DMS153 treated with DMSO at 0.1 percent for 48 hours (cell line): Measurements from ENCODE around the gene RMND5B.

Experiments
- DNase-seq: peaks from one replicate; lab custom pipeline; 2025; ENCODE audit not compliant: unreplicated experiment; lab: John Stamatoyannopoulos, UW

RMND5B gene

DNA sequence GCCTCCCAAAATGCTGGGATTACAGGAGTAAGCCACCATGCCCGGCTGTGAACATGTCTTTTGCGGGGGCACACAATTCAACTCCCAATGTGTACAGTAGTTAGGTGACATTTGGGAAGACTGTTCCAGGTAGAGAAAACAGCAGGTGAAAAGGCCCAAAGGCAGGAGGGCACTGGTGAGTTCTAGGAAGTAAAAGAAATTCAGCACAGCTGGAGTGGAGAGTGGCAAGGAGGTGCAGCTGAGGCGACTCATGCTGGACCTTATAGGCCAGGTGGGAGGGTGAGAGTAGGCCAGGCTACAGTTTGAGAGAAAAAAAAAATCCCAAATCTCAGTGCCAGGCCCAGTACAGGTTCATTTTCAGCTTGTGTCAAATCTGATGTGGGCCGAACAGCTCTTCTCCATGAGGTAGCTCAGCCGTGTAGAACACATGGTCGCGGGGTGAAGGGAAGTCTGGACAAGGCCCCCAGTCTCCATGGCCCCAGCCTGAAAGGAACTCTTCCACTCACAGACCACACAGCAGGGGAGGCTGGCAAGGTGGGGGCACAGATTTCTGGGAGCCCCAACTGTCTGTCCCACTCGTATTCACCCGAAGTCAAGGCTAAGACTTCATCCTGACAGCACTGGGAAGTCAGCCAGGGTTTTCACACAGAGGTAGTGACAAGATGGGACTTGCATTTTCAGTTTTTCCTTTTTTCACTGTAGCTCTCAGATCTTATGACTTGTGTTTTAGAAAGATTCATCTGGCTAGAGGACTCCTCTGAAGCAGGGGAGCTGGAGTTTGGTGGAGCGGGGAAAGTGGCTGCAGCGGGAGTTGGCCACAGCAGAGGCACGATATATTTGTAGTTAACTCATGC lies 69.0 kb downstream of the RMND5B start:
- no peak for DNase-seq
